Small intestine (tissue), 7 donors: ENCODE measurements around the gene CRMP1. TPM values are rescaled to one million over a fixed set of nuclear protein-coding genes. Genes with fewer than 3 reads are reported as not detected.

Experiments used
- DNase-seq, 2 donors: peaks; one replicate each; pipeline versions ENCODE4 v3.0.0 to v3.0.0-alpha.2; 2013
- FAIRE-seq: peaks from 2 replicates; lab custom pipeline; 2012; peaks lifted over from hg19 to GRCh38; lab: Jason Lieb, UNC
- H3K27ac ChIP-seq, 3 donors: one replicate each; pipeline ENCODE4 v1.5.1; 2013; ENCODE audit warnings: low read length in 2 of 3, mild to moderate bottlenecking in 2 of 3, control low read depth in 1 of 3, inconsistent platforms in 1 of 3, low read depth in 1 of 3, moderate library complexity in 1 of 3
- H3K27me3 ChIP-seq, 3 donors: one replicate each; pipeline ENCODE4 v1.6.1; 2013; ENCODE audit warnings: low read length in 3 of 3, inconsistent platforms in 1 of 3; ENCODE audit not compliant: control insufficient read depth in 3 of 3, insufficient read depth in 3 of 3
- H3K36me3 ChIP-seq, 3 donors: one replicate each; pipeline ENCODE4 v1.6.1; 2013; ENCODE audit warnings: low read length in 3 of 3, inconsistent platforms in 1 of 3, low read depth in 1 of 3, mild to moderate bottlenecking in 1 of 3, moderate library complexity in 1 of 3; ENCODE audit not compliant: control insufficient read depth in 3 of 3, insufficient read depth in 2 of 3
- H3K4me1 ChIP-seq, 3 donors: one replicate each; pipeline ENCODE4 v1.6.1; 2013; ENCODE audit warnings: low read length in 2 of 3, inconsistent platforms in 1 of 3, low read depth in 1 of 3, mild to moderate bottlenecking in 1 of 3, moderate library complexity in 1 of 3; ENCODE audit not compliant: control insufficient read depth in 3 of 3, insufficient read depth in 2 of 3
- H3K4me3 ChIP-seq, 3 donors: one replicate each; pipeline ENCODE4 v1.5.1; 2013; ENCODE audit warnings: low read length in 3 of 3, control low read depth in 1 of 3, inconsistent platforms in 1 of 3, low read depth in 1 of 3, mild to moderate bottlenecking in 1 of 3, moderate library complexity in 1 of 3
- H3K9me3 ChIP-seq, 2 donors: one replicate each; pipeline ENCODE4 v1.6.1; 2013; ENCODE audit warnings: low read depth in 1 of 2, low read length in 1 of 2; ENCODE audit not compliant: control insufficient read depth in 2 of 2, insufficient read depth in 1 of 2
- WGBS, 3 donors: extraction: QIAGEN DNeasy Blood & Tissue Kit; methylation state at CpG; one replicate each; pipeline ENCODE4 v1.1.7; 2013; 5-methylcytosine and 5-hydroxymethylcytosine counted together
- polyA plus RNA-seq, 4 donors: library from polyadenylated mRNA; stranded (reverse) in 3 of 4; unstranded in 1 of 4; fragments of 200-250 nt in 3 of 4; fragments of 120-200 nt in 1 of 4; gene quantifications; one replicate each; pipeline versions ENCODE4 v1.2.1 to v1.2.3, GENCODE V29; 2013
- donor health status: healthy with polysubstance abuse.
- donor health status: control.
- donor health status: control.
- donor health status: Bipolar disorder and iron deficiency.
- donor health status: healthy.

The CRMP1 gene
- polyA plus RNA-seq, 4 donors, result 0.22 to 9.1 (median 3.9) TPM

- Histone ChIP-seq H3K4me1 (no peaks in the 10 kb centered on the region), H3K36me3 (no peaks in the 10 kb centered on the region), H3K27ac (no peak overlapping the region), H3K4me3 (no peak overlapping the region), H3K9me3 (no peaks in the 10 kb centered on the region), H3K27me3 (peaks cover 0 to 2% (median 0%) of the 10 kb centered on the region in 3 donors)
- no peak for DNase-seq
- FAIRE-seq, result no peak
- WGBS, 3 donors, result 56 to 69% (median 60%) methylated on average over 11 of the region's 11 CpGs
Observed at GRCh38 chr4:5917672-5918071, 24.8 kb upstream of the CRMP1 start.

DNA sequence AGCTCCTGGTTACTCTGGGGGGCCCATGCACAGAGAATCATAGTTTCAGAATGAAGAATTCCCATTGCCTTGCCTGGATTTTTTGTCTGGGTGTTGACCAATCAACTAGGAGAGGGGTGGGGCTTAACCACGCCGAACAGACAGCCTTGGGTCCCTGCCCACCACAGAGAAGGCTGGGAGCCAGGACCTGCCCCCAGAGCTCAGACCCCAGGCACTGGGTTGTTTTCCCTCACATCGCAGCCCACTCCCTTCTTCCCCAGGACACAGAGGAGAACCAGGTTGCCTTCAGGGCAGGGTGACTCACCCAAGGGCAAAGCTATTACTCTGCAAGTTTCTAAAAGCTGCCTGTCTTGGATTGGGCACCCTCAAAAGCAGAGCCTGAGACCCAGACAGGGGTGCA is 23.3 kb upstream of the CRMP1 start:
- no peaks in the 10 kb centered on the region for H3K36me3 ChIP-seq
- H3K4me3 ChIP-seq, result no peak overlapping the region
- FAIRE-seq (no peak), DNase-seq (no peak)
- H3K27ac ChIP-seq, result no peak overlapping the region
- WGBS, 3 donors, result 50 to 63% (median 58%) methylated on average over 3 of the region's 3 CpGs
- H3K9me3 ChIP-seq, result no peaks in the 10 kb centered on the region
- H3K27me3 ChIP-seq, result no peaks in the 10 kb centered on the region
- H3K4me1 ChIP-seq, result no peaks in the 10 kb centered on the region

- FAIRE-seq (no peak), DNase-seq (no peak)
- H3K36me3 ChIP-seq, result no peaks in the 10 kb centered on the region
- no peak overlapping the region for H3K27ac ChIP-seq
- no peak overlapping the region for H3K4me3 ChIP-seq
- no peaks in the 10 kb centered on the region for H3K9me3 ChIP-seq
- no peaks in the 10 kb centered on the region for H3K27me3 ChIP-seq
- H3K4me1 ChIP-seq, result no peaks in the 10 kb centered on the region
- 72 to 85% (median 81%) methylated on average over 7 of the region's 7 CpGs for WGBS, 3 donors
Observed at GRCh38 chr4:5913454-5913853, 20.6 kb upstream of the CRMP1 start.

DNA sequence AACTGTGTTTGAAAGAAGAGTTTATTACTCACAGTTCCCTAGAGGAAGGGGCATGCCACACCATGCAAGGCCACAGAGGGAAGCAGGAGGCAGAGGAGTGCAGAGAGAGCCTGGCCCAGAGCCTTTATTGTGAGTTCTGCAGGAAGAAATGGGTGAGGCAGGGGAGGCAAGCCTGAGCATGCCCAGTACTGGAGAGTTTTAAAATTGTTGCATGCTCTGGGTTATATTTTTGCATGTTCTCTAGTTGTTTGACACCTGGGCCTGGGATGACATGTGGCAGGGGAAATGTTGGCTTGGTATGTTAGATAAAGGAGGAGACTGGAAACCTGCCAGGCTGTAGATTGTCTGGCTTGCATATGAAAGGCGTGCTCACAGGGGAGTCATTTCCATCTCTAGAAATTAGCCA is 19.7 kb upstream of the CRMP1 start:
- FAIRE-seq, result no peak
- WGBS, 3 donors, result 42 to 73% (median 70%) methylated on average over 1 of the region's 1 CpG
- no peak for DNase-seq
- Histone ChIP-seq H3K4me1 (no peaks in the 10 kb centered on the region), H3K9me3 (no peaks in the 10 kb centered on the region), H3K27me3 (no peaks in the 10 kb centered on the region), H3K36me3 (no peaks in the 10 kb centered on the region), H3K4me3 (no peak overlapping the region), H3K27ac (no peak overlapping the region)

GRCh38 chr4:5908876-5909427 is 16.1 kb upstream of the CRMP1 start:
- DNase-seq (no peak), FAIRE-seq (no peak)
- WGBS, 3 donors, result 56 to 70% (median 59%) methylated on average over 3 of the region's 3 CpGs
- Histone ChIP-seq H3K27me3 (peaks cover 0 to 2% (median 2%) of the 10 kb centered on the region in 3 donors), H3K9me3 (no peaks in the 10 kb centered on the region), H3K27ac (no peak overlapping the region), H3K4me3 (no peak overlapping the region), H3K4me1 (no peaks in the 10 kb centered on the region), H3K36me3 (no peaks in the 10 kb centered on the region)

DNA sequence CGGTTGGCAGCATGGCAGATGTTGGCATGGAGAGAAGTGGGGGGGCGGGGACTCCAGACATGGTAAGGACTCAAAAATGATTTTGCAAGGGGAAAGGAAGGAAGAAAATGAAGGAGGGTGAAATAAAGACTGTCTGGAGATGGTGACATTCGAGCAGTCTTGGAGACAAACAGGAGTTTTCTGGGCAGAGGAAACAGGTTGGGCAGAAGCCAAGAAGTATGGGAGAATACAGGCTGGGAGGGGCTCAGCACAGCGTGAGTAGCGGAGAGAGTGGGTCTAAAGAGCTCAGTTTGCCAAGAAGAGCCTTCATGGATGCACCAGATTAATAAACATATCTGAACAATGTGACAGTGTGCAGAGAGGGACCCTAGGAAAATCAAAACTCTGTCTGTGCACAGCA is 13.3 kb upstream of the CRMP1 start:
- WGBS, 3 donors, result 21 to 25% (median 22%) methylated on average over 5 of the region's 5 CpGs
- Histone ChIP-seq H3K4me3 (no peak overlapping the region), H3K4me1 (no peaks in the 10 kb centered on the region), H3K27me3 (peaks cover 0 to 2% (median 2%) of the 10 kb centered on the region in 3 donors), H3K27ac (no peak overlapping the region), H3K9me3 (no peaks in the 10 kb centered on the region), H3K36me3 (no peaks in the 10 kb centered on the region)
- no peak for DNase-seq
- no peak for FAIRE-seq

GRCh38 chr4:5905714-5906113 is 12.8 kb upstream of the CRMP1 start:
- Histone ChIP-seq H3K36me3 (no peaks in the 10 kb centered on the region), H3K9me3 (no peaks in the 10 kb centered on the region), H3K4me1 (no peaks in the 10 kb centered on the region), H3K27me3 (peaks cover 0 to 2% (median 2%) of the 10 kb centered on the region in 3 donors), H3K4me3 (no peak overlapping the region), H3K27ac (no peak overlapping the region)
- no peak for FAIRE-seq
- 9 to 12% (median 10%) methylated on average over 8 of the region's 8 CpGs for WGBS, 3 donors
- DNase-seq, result no peak

DNA sequence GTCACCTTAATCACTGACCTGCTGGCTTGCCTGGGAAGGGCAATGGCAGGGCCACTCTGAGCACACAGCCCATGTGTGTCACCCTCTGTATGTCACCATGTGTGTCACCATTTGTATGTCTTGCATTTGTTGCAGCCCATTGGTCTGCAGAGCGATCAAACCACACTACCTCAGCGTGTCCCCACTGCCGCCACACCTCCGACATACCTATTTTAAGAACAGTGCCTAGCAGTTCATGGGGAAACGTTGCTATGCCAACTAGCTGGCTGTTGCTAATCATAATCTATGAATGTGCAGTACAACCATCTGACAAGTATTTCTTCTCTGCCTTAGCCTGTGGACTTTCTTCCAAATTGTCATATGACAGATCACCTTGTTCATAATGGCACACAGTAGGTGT is 8.0 kb upstream of the CRMP1 start:
- Histone ChIP-seq H3K9me3 (no peaks in the 10 kb centered on the region), H3K27me3 (peaks cover 0 to 7% (median 5%) of the 10 kb centered on the region in 3 donors), H3K27ac (no peak overlapping the region), H3K36me3 (no peaks in the 10 kb centered on the region), H3K4me3 (no peak overlapping the region), H3K4me1 (no peaks in the 10 kb centered on the region)
- no peak for DNase-seq
- FAIRE-seq, result no peak
- 69 to 75% (median 73%) methylated on average over 5 of the region's 5 CpGs for WGBS, 3 donors

DNA sequence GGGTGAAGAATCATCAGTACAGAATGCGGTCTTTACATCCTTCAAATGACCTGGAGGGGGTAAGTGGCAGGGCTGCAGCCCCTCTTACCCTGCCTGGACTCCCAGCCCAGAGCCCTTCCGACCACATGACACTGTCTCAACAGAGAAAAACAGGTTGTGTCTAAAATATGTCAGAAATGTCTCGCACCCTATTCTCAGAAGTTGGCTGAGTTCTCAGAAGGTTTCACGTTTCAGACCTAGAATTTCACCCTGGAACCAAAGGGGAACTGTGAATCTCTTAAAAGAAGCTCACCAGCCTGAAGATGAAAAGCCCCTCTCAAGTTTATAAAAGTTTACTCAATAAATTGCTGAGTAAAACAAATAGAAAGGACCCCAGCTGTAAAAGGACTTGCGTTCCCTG is 7.0 kb upstream of the CRMP1 start:
- DNase-seq, result no peak
- H3K9me3 ChIP-seq, result no peaks in the 10 kb centered on the region
- WGBS, 3 donors, result 58 to 62% (median 60%) methylated on average over 5 of the region's 5 CpGs
- no peak overlapping the region for H3K4me3 ChIP-seq
- no peak overlapping the region for H3K27ac ChIP-seq
- no peak for FAIRE-seq
- H3K36me3 ChIP-seq, result no peaks in the 10 kb centered on the region
- H3K4me1 ChIP-seq, result no peaks in the 10 kb centered on the region
- peaks cover 0 to 7% (median 5%) of the 10 kb centered on the region in 3 donors for H3K27me3 ChIP-seq
